ENCODE data around the gene NTM. TPM values are rescaled to one million over a fixed set of nuclear protein-coding genes. Genes with fewer than 3 reads are reported as not detected.

NTM gene
- total and polyA plus RNA-seq, 2 of the 8 experiments (the other 6 are each of a cell fraction or from before 2014, with no cell fraction given), result 13.4 to 20.0 TPM

GRCh38 chr11:131626788-131627187 lies 256.4 kb downstream of the NTM start:
- H3K18ac ChIP-seq (ENCODE audit: extremely low read depth, low read length), result no peak overlapping the region
- no peaks in the 10 kb centered on the region for H3K79me1 ChIP-seq (ENCODE audit: low read depth, low read length)
- no peak overlapping the region for H3K14ac ChIP-seq (ENCODE audit: insufficient read length)
- FAIRE-seq (no peak), DNase-seq (ENCODE audit: low read depth in 1 of 2, low spot score in 2 of 2) (no peak)
- H3K4ac ChIP-seq (replicated peaks; ENCODE audit: insufficient read length, low read depth, low read length), result no peak overlapping the region
- H2BK12ac ChIP-seq (ENCODE audit: low read depth, low read length), result no peak overlapping the region
- H4K91ac ChIP-seq (replicated peaks; ENCODE audit: insufficient read length, low read length), result no peak overlapping the region
- H3K4me2 ChIP-seq (ENCODE audit: insufficient read depth in 1 of 2, low read depth in 2 of 2, low read length in 2 of 2), result no peak overlapping the region
- no peak overlapping the region for H3K9ac ChIP-seq (replicated peaks in 1 of 4; ENCODE audit: extremely low read depth in 1 of 4, low read depth in 3 of 4, low read length in 3 of 4)
- no peaks in the 10 kb centered on the region; a peak in 1 of 8 replicates for H3K36me3 ChIP-seq (ENCODE audit: control insufficient read depth in 2 of 4, insufficient read depth in 4 of 4, low read length in 3 of 4)
- H4K20me1 ChIP-seq (replicated peaks in 1 of 2; ENCODE audit: control insufficient read depth in 1 of 2, insufficient read depth in 2 of 2, low read length in 2 of 2), result no peaks in the 10 kb centered on the region
- H3K56ac ChIP-seq (replicated peaks; ENCODE audit: insufficient read length, low read depth, low read length), result no peak overlapping the region
- no peaks in the 10 kb centered on the region for H3K23me2 ChIP-seq (ENCODE audit: low read depth, low read length)
- H4K5ac ChIP-seq (ENCODE audit: insufficient read length, low read depth, low read length), result no peak overlapping the region
- no peak overlapping the region for H2BK15ac ChIP-seq (ENCODE audit: low read length)
- H2BK5ac ChIP-seq (ENCODE audit: low read depth, low read length), result no peak overlapping the region
- H2AK5ac ChIP-seq (ENCODE audit: low read depth, low read length), result no peak overlapping the region
- no peak overlapping the region for H2BK20ac ChIP-seq (ENCODE audit: low read length)
- no peak overlapping the region for H3K4me3 ChIP-seq (ENCODE audit: extremely low read depth in 1 of 4, insufficient read depth in 2 of 4, low read depth in 3 of 4, low read length in 4 of 4)
- no peak overlapping the region for H2AFZ ChIP-seq (ENCODE audit: low read length)
- ChIA-PET CTCF (ENCODE audit: partially characterized antibody) (interaction anchor here (0.7 to 1.6 kb wide), 6 partner anchors 12 to 47 kb away, joined by 3 to 6 read pairs (median 3); no protein-coding TSS in a partner anchor), POLR2A (ENCODE audit: partially characterized antibody) (interaction anchor here (0.6 kb wide), 1 partner anchor 568 kb away, joined by 3 read pairs; no protein-coding TSS in a partner anchor)
- no peaks in the 10 kb centered on the region for H3K79me2 ChIP-seq (ENCODE audit: control insufficient read depth in 1 of 2, insufficient read depth in 2 of 2, low read length in 2 of 2)
- no peaks in the 10 kb centered on the region for H3K27me3 ChIP-seq (replicated peaks in 1 of 4; ENCODE audit: control insufficient read depth in 3 of 4, extremely low read depth in 1 of 4, insufficient read depth in 3 of 4, low read length in 3 of 4)
- no peaks in the 10 kb centered on the region for H3K9me3 ChIP-seq (ENCODE audit: insufficient read depth in 2 of 2, low read depth in 1 of 2, low read length in 1 of 2)
- H3K27ac ChIP-seq (ENCODE audit: low read depth, low read length), result no peak overlapping the region
- H4K8ac ChIP-seq (ENCODE audit: extremely low read depth, insufficient read depth, low read length), result no peak overlapping the region
- H2BK120ac ChIP-seq (replicated peaks; ENCODE audit: low read depth, low read length), result no peak overlapping the region
- no peak overlapping the region for H3K23ac ChIP-seq (ENCODE audit: insufficient read length)
- WGBS, 2 experiments (ENCODE audit: extremely low coverage in 1 of 2, insufficient coverage in 1 of 2, insufficient read length in 1 of 2, insufficient replicate concordance in 2 of 2, low coverage in 1 of 2, low lambda C conversion rate in 2 of 2, missing lambda C conversion rate in 1 of 2), result 83% methylated on average over 9 of the region's 9 CpGs; no CpG with 5 or more reads in 1 of the 2 experiments
- no peaks in the 10 kb centered on the region for H3K4me1 ChIP-seq (replicated peaks in 1 of 4; ENCODE audit: control insufficient read depth in 3 of 4, insufficient read depth in 4 of 4, low read length in 3 of 4)
- no peak for TF ChIP-seq SIN3A (conservative IDR thresholded peaks at IDR 0.05 in 1 of 2, IDR thresholded peaks at IDR 0.05 in 1 of 2; ENCODE audit: low read depth in 1 of 2, low read length in 2 of 2)
- no peak for TF ChIP-seq SP1 (IDR thresholded peaks at IDR 0.05; ENCODE audit: low read depth, low read length)
- no peak for TF ChIP-seq MAFK (IDR thresholded peaks at IDR 0.05; ENCODE audit: low read depth, low read length)
- TF ChIP-seq TCF12 (IDR thresholded peaks at IDR 0.05; ENCODE audit: low read depth, low read length), result no peak
- TF ChIP-seq BCL11A (IDR thresholded peaks at IDR 0.05; ENCODE audit: low read depth in 2 of 2, low read length in 2 of 2), result no peak
- no peak for TF ChIP-seq TAF1 (IDR thresholded peaks at IDR 0.05; ENCODE audit: low read depth, low read length)
- TF ChIP-seq TAF7 (optimal IDR thresholded peaks at IDR 0.05; ENCODE audit: borderline replicate concordance, low read depth, low read length), result no peak
- no peak for TF ChIP-seq HDAC6 (IDR thresholded peaks at IDR 0.05; ENCODE audit: low read depth, low read length)
- no peak for TF ChIP-seq GABPA (IDR thresholded peaks at IDR 0.05; ENCODE audit: borderline replicate concordance, insufficient read depth, low read length)
